ENCODE measurements around the gene PLEKHG5. TPM values are rescaled to one million over a fixed set of nuclear protein-coding genes. Genes with fewer than 3 reads are reported as not detected.

PLEKHG5 gene
- polyA plus RNA-seq, 3 donors, result 16.3 to 25.1 (median 19.6) TPM

DNA sequence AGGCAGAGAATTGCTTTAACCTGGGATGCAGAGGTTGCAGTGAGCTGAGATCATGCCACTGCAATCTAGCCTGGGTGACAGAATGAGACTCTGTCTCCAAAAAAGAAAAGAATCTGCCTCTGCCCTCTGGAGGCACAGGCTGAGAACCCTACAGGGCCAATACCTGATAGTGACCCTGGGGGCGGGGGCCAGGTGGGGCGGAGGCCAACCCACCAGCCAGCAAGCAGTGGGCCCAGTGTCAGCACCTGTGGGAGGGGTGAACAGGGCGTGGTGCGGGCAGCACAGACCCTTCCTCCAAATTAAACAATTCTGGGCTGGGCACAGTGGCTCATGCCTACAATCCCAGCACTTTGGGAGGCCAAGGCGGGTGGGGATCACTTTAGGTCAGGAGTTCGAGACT lies 19.0 kb upstream of the PLEKHG5 start:
- DNase-seq, result no peak

DNA sequence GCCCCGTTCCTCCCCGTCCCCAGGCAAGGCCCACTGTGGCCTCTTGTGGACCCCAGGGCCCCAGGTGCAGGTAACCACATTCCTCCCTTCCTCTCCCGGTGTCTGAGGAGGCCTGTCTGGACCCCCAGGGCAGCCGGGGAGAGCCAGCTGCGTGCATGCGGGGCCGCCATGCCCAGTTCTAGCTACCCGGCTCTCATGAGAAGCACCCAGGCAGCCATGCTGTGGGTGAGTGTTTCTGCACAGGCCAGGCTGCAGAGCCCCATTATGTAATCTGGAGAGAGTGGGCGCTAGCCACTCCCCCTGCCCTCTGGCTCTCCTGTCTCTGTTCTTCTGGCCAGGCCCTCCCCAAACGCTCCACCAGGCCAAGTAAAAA lies 18.4 kb upstream of the PLEKHG5 start:
- DNase-seq, result no peak

DNA sequence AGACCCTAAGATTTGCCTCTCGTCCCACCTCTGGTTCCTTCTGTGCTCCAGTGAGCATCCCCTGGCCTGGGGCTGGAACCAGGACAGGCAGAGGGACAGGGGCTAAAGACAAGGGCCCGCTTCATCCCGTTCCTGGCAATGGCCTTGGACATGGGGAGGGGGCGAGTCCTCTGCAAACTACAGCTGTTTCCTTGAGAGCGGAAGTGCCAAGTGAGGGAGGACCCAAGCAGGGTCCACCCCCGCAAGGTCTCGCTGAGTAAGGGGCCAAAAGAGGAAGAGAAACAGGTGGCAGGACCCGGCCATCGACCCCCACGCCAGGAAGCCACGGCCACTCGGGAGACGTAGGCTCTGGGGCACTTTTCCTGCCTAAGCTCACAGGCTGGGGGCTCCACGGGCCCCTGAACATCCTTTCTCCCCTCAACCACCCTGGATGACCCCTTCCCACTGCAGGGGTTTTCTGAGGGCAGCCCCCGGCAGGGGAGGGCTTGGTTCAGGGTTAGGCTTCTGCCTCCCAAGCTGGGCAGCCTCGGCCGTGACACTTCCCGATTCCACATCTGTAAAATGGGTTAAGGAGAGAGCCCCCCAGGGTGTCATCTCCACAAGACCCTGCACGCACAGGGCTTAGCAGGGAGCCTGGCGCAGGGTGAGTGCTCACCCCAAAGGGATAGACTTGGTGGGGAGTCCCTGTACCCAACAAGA lies 17.9 kb upstream of the PLEKHG5 start:
- DNase-seq, result no peak

DNA sequence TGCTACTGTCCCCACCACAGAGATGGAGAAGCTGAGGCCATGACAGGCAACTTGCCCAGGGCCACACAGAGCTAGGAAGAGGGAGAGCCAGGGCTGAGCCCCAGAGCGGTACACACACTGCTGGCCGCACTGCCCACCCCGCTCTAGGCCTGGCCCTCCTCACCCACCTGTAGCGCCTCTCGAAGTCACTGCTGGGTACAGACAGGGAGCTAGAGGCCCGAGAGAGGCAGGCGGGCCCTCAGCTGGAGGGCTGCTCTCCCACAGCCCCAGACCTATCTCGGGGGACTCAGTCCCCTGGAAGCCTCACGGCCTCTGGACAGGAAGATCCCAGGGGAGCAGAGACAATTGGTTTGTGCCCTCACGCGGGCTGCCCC lies 17.3 kb upstream of the PLEKHG5 start:
- no peak for DNase-seq

DNA sequence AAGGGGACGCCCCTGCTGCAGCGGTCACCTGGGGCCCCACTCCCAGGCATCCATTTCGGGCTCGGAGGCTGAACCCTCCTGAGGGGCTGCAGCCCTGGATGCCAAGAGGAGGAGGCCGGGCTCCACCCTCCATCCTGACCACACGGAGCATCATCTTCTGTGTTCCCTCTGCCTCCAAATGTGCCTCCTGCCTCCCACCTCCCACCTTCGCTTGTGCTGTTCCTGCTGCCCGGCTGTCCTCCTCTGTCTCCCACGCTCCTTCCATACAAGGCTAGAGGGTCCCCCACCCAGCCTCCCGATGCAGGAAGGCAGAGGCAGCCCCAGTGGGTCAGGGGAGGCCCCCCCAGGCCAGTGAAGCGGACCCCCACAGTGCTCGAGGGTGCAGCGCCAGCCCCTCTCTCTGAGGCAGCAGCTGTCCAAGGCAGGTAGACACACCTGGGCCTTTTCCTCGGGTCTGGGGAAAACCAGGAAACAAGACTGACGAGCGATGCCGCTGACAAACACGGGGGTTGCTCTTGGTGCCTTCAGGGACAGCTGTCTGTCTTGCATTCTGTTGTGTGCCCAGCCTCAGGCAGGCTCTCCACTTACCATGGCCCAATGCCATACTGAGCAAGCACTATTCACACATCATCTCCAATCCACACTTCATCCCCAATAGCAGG lies 16.8 kb upstream of the PLEKHG5 start:
- no peak for DNase-seq

DNA sequence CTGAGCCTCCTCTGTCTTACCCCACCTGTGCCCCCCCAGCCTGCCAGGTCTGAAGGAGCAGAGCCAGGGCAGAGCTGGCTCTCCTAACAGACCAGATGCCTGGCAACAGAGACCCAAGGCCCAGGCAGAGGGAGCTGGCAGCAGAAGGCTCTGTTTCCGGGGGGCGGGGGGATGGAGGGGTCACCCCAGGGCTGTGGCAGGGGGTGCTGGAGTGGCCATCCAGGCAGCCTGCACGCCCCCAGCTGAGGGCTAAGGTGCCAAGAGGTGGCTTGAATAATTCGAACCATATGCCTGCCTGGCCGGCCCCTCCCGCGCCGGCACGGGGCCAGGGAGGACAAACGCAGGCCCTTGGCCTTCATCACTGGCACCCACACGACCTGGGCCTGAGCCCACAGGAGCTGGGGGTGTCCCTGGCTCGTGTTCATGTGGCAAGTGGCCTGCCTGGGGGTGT lies 16.0 kb upstream of the PLEKHG5 start:
- DNase-seq, result no peak

DNA sequence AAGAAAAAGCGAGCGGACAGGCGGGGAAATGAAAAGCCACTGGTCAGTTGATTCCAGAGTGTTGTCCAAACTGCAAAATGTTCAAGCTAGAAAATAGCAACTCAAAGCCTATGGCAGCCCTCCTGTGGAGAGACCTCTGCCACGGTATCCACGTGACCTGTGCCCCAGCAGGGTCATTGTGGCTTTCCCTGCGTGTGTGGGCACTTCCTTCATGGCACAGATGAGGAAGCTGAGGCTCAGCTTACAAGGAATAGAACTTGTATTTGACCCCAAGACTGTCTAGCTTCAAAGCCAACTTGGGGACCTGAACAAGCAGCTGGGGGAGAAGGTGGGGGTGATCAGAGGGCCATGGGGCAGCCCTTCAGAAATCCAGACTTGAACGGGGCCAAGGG lies 15.6 kb upstream of the PLEKHG5 start:
- DNase-seq, result no peak

DNA sequence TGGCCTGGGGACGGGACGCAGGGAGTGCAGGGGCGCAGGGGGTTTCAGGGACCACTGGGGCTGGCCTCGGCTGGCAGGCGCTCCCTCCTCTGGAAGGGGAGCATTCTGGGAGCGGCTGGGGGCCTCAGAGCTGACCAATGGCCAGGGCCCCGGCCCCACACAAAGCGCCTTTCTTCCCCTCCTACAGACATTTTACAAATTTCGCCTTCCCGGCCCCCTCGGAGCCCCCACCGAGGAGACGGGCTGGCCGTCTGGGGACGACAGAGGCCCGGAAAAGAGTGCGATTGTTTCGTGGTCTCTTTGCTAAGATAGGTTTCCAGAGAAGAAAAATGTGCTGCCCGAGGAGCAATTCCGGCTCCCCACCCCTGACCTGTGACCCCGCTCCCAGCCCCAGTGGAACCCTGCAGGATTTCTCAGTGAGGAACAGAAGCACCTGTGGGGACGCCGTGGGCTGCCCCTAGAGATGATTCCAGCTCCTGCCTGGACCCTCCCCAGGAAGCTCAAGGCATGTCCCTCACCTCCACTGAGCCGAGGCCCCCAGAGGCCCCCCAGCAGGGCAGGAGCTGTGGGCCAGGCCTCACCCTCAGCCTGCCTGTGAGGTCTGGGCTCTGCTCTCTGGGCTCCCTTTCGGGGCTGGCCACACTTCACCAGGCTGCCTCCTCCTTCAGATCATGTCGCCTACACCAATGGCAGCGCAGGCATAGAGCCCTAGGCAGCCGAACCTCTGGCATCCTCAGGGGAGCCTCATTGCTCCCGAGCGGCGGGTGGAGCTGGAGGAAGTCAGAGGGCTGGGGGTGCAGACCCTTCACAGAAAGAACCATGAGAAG lies 15.0 kb upstream of the PLEKHG5 start:
- DNase-seq, result no peak

DNA sequence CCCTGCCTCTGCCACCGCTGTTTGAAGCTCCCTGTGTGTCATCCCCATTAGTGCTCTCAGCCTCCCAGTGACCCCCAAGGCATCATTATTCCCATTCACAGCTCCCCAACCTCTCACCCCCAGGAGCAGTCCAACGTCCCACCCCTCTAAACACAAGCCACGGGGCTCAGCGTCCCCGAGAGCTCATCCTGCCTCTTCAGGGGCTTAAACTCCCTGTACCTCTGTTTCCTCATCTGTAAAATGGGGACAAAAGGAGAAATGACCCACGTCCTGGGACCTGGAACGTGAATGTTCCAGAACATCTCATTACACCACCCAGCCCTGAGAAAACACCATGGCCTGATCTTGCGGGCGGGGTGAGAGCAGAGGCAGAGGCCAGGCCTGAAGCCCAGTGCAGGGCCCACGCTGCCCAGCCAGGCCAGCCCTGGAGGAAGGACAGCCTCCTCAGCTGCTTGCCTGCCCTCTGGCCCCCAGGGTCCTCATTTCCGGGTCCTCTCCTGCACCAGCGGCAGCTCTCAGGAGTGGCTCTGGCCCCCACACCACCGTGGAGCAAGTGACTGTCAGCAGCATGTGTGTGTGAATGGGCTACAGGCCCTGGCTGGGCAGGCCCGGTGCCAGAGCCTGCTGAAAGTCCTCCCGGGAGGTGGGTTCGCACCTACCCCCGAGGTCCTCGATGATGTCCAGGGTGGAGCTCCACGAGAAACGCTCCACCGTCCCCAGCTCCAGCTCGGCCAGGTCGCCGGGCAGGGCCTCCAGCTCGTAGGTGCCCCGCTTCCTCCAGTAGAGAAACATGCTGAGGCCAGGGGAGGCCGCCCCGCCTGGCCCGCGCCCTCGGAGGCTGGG lies 14.1 kb upstream of the PLEKHG5 start:
- DNase-seq, result no peak

DNA sequence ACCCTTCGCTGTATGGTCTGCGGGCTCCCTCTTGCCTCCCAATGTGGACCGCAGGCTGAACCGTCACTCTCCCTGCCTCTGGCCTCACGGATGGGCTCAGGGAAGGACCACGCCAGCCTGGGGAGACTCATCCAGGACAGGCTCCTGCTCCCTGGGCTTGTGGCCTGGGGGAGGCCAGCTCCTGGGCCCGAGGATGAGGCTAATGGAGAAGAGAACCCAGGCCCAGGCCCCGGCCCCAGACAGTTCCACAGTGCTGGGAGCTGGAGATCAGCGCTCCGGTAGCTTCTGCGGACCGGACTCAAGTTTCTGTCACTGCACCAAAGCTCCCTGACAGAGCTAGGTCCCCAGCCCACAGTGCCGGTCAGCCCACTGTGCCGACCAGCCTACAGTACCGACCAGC lies 13.4 kb upstream of the PLEKHG5 start:
- no peak for DNase-seq

DNA sequence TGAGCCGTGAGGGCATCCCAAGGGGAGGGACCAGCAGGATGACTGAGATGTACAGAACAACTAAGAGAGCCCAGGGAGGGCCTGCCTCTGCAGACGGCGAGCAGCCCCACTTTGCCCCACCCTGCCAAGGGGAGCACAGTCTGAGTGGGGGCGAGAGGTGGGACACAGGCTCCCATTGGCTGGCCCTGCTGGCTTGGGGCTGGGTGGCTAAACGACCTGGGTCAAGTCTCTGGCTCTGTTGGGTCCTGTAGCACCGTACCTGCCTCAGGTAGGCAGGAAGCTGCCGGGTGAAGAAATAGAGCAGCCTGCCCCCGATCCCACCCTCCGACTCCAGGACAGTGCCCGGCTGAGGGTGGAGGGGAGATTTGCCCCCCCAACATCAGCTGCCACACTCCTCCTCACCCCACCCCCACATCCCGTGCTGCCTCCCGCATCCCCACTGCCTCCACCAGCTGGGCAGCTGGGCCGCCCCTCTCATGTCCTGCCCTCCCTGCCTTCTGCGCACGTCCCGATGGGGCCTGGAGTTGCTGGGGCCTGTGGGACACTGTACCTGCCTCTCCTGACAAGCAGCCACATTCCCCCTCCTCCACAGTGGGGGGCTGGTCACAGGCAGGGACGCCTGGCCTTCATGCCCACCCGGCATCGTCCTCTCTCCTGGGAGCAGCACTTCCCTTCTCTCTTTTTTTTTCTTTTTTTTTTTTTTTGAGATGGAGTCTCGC lies 12.6 kb upstream of the PLEKHG5 start:
- DNase-seq, result no peak

DNA sequence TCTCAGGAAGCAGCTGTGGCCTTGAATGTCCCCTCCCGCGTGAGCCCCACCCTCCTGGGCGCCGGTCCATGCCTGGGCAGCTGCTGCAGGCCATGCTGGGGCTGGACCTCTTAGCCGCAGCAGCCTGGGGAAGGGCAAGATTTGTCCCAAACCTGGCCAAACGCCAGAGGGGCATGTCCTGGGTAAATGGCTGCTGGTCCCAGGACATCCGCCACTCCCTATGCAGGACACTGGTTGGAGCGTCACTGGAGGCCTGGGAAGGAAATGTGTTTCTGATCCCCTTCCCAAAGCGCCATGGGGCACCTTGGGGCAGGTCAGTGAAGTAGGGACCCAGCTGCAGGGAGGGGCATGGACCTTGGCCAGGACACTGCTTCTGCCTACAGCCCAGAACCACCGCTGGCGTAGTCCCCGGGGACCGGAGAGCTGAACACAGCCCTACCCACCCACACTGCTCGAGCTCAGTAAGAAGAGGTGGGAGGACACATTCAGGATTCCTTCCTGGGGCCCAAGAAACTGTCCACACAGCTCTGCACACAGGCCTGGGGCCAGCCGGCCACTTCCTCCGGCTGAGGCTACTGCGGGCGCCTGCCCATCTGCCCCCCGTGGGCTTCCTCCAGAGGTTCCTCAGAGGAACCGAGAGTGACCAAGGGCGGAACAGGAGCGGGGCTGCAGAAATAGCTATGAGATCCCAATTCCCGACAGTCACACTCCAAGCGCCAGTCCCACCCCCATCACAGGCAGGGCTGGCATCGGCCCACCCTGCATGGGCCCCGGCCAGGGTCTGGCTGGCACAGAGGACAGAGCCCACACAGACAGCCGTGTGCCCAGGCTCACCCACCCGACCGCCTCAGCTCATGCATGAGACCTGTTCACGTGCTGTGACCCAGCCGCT lies 10.8 kb upstream of the PLEKHG5 start:
- DNase-seq, result no peak

DNA sequence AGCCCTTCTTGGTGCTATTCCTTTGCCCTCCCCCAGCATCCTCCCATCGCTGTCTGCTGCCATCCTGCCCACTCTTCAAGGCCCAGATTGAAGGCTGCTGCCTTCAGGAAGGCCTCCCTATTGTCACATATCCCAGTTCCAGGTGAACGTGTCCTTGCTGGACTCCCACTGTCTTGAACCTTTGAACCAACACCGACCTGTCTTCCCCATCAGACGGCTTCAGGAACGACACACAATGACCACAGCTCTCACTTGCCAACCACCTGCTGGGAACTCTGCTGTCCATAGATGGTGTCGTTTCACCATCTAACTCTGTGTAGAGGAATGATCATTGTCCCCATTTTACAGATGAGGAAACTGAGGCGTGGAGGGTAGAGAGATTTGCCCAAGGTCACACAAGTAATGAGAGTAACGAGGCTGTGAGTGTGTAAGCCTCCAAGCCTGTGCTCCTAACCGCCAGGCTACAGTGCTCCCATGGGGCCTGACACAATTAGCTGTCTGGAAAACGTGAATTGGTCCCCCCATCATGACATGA lies 9.9 kb upstream of the PLEKHG5 start:
- DNase-seq, result no peak

DNA sequence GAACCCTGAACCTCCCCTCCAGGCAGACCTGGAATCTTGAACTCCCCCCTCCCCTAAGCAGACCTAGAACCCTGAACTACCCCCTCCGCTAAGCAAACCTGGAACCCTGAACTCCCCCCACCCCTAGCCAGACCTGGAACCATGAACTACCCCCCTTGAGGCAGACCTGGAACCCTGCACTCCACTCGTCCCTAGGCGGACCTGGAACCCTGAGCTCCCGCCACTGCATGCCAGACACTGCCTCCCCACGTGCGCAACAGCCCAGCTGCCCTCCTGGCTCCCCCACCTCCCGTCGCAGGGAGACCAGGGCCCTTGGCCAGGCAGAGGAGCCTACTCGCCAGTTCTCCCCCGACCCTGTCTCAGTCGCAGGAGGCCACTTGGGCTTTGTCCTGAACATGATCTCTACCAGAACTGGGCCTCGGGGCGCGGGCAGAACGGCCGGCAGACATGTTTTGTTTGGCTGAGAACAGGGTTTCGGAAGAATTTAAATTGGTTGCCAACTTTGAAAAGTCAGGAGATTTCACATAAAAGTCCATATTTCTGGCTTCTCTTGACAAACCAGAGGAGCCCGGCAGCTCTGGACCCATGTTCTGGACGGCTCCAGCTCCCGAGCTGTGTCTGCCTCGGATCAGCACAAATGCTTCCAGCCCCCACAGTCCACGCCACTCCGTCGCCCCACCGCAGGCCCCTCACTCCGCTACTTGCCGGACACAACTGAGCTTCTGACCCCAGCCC lies 9.2 kb upstream of the PLEKHG5 start:
- DNase-seq, result no peak

DNA sequence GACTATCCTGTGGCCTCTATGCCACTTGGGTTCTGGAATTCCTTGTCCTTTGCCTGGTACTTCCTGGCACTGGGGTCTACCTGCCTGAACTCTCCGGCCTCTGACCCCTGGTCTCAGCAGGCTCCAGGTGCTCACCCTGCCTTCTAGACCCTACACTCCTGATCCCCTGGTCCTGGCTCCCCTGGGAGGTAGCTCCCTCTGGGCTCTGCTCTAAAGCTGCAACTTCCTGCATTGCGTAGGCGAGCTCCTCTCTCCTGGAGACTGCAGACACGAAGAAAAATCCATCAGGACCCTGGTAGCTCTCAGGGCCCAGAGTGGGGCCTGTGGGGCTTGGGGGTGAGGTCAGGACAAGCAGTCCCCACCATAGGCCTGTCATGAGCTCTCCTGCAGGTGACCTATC lies 7.8 kb upstream of the PLEKHG5 start:
- DNase-seq, result no peak

DNA sequence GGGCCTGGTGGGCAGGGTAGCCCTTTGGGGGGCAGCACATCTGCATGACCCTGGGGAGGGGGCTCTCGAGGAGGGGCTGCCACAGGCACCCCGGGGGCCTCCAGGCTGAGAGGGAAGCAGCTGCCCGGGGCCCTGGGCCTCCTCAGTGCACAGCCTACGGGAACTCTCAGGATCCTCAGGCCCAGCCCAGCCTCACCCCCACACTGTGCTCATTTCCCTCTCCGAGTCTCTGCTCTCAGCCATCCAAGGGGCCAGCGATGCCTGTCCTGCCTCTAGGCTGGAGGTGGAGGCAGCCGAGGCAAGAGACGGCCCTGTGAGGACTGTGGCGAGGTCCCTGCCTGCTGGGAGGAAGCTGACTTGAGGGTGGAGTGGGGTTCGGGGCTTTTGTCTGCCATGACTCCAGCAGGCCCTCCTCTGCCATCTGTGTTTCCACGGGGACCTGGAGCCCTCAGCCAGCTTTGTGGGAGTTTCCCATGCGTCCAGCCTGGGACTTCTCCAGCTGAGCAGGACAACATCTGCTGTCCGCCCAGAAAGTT lies 7.2 kb upstream of the PLEKHG5 start:
- no peak for DNase-seq

DNA sequence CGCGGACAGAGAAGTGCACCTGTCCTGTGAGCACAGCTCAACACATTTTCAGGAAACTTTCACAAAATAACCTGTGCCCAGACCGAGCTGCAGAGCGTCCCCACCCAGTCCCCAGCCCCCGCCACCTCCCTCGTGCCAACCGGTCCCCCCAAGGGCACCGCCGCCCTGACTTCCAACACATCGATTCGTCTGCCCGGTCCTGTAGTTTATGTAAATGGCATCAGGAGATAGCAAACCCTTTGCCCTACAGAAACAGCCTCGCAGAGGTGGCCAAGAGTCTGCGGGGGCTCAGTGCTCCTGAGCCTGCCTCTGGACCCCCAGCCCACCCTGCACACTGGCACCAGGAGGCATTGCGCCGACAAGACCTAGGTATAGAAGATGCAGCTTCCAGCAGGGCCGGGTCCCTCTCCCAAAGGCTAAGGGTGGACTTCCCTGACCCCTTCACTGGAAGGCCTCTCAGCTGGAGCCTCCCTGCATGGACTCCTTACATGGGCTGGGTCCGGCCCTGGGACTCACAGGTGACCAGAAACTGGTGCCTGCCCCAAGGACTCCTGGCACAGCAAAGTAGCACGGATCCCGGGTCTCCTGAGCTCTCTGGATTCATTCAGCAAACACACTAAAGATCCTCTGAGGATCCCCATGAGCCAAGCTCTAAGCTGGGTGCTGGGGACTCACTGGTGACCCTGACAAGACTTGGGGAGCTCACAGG lies 6.6 kb upstream of the PLEKHG5 start:
- no peak for DNase-seq

DNA sequence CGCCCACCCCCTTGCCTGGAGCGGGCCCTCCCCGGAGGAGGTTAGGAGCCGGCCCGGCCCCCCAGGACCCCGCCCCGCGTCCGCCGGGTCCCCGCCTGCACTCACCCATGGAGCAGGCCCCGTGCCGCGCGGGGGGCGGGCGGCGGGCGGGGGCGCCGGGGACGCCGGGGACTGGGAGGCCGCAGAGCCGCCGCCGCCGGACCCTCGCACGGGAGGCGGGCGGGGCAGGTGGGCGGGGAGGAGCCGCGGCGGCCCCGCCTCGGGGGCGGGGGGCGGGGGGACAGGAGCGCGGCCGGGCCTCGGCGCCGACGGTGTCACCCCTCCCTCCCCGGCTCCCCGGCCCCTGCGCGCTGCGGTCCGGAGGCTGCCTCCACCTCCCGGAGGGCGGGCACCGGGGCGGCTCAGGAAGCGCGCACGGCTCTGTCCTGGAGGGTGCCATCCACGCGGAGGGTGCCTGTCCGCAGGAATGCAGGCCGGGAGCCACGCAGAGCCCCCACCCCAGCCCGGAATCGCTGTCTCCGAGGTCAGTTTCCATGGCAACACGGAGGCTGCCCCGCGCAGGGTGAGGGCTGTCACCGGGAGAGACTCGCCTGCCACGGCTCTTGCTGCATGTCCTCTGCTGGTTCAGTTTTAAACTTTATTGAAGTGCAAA lies 5.9 kb upstream of the PLEKHG5 start:
- no peak for DNase-seq
